Neural cell (in vitro differentiated cells): ENCODE measurements around the gene SRSF12. TPM values are rescaled to one million over a fixed set of nuclear protein-coding genes. Genes with fewer than 3 reads are reported as not detected.

ENCODE experiments used
- H2AFZ ChIP-seq: fragments of 200-600, 300-800 bp; sonication (generic), shearing (Covaris generic); 2 replicates; pipeline ENCODE4 v1.6.0; 2014; ENCODE audit warnings: low read depth, mild to moderate bottlenecking, antibody characterized with exemption, low read length, moderate library complexity
- H3F3A ChIP-seq: fragments of 200-600 bp; shearing (Covaris generic); 2 replicates; pipeline ENCODE4 v1.6.1; 2016; ENCODE audit warnings: mild to moderate bottlenecking, moderate library complexity, mixed read lengths, antibody characterized with exemption, low read length; ENCODE audit not compliant: insufficient read depth, poor library complexity, severe bottlenecking
- H3K27ac ChIP-seq: fragments of 200-600, 300-800 bp; sonication (generic), shearing (Covaris generic); 2 replicates; pipeline ENCODE4 v1.5.1; 2014; ENCODE audit warnings: mild to moderate bottlenecking, low read length, moderate library complexity
- H3K27me3 ChIP-seq: fragments of 300-800, 200-600 bp; sonication (generic), shearing (Covaris generic); 2 replicates; pipeline ENCODE4 v1.6.0; 2014; ENCODE audit warnings: mild to moderate bottlenecking, low read depth, low read length, moderate library complexity; ENCODE audit not compliant: insufficient read depth
- H3K36me3 ChIP-seq: fragments of 300-800, 200-600 bp; sonication (generic), shearing (Covaris generic); 2 replicates; pipeline ENCODE4 v1.5.1; 2014; ENCODE audit warnings: mild to moderate bottlenecking, antibody characterized with exemption, low read length, moderate library complexity; ENCODE audit not compliant: insufficient read depth
- H3K4me2 ChIP-seq: fragments of 300-800, 200-600 bp; sonication (generic), shearing (Covaris generic); 2 replicates; pipeline ENCODE4 v1.6.0; 2014; ENCODE audit warnings: mild to moderate bottlenecking, low read length
- H3K4me3 ChIP-seq: fragments of 300-800, 200-600 bp; sonication (generic), shearing (Covaris generic); 2 replicates; pipeline ENCODE4 v1.5.1; 2014; ENCODE audit warnings: mild to moderate bottlenecking, low read length, moderate library complexity
- H3K79me2 ChIP-seq: fragments of 200-600 bp; shearing (Covaris generic); replicated peaks from 2 replicates; pipeline ENCODE4 v1.6.0; 2014; ENCODE audit warnings: mild to moderate bottlenecking, low read length, moderate library complexity; ENCODE audit not compliant: insufficient read depth
- H3K9ac ChIP-seq: fragments of 300-800, 200-600 bp; sonication (generic), shearing (Covaris generic); 2 replicates; pipeline ENCODE4 v1.6.1; 2016; ENCODE audit warnings: mild to moderate bottlenecking, low read length, mixed read lengths
- H3K9me2 ChIP-seq: fragments of 200-600 bp; shearing (Covaris generic); 2 replicates; pipeline ENCODE4 v1.6.1; 2016; ENCODE audit warnings: mild to moderate bottlenecking, low read length, mixed read lengths; ENCODE audit not compliant: insufficient read depth
- H3K9me3 ChIP-seq: fragments of 200-600, 300-800 bp; sonication (generic), shearing (Covaris generic); 2 replicates; pipeline ENCODE4 v1.6.1; 2016; ENCODE audit warnings: mild to moderate bottlenecking, mixed run types, low read length, moderate library complexity, mixed read lengths
- H4K20me1 ChIP-seq: fragments of 200-600 bp; shearing (Covaris generic); 2 replicates; pipeline ENCODE4 v1.6.1; 2016; ENCODE audit warnings: mild to moderate bottlenecking, mixed run types; ENCODE audit not compliant: insufficient read depth
- EP300 ChIP-seq: fragments of 450-650 bp; conservative IDR thresholded peaks from 2 replicates; pipeline ENCODE4 v1.6.1; 2014; ENCODE audit warnings: antibody characterized with exemption, mild to moderate bottlenecking, moderate library complexity; ENCODE audit not compliant: poor library complexity, severe bottlenecking
- EZH2 ChIP-seq: fragments of 200-600, 300-800 bp; shearing (Covaris generic), sonication (generic); IDR thresholded peaks from 2 replicates; pipeline ENCODE4 v1.6.1; 2014; ENCODE audit warnings: antibody characterized with exemption, low read length, borderline replicate concordance, mild to moderate bottlenecking; ENCODE audit not compliant: insufficient read depth, poor library complexity, severe bottlenecking
- MXI1 ChIP-seq: fragments of 450-650 bp; conservative IDR thresholded peaks from 2 replicates; pipeline ENCODE4 v1.6.1; 2014; ENCODE audit warnings: antibody characterized with exemption, mild to moderate bottlenecking; ENCODE audit not compliant: poor library complexity, severe bottlenecking
- POLR2AphosphoS5 ChIP-seq: IDR thresholded peaks from 2 replicates; pipeline ENCODE4 v1.6.1; 2012
- RAD21 ChIP-seq: fragments of 450-650 bp; conservative IDR thresholded peaks from 2 replicates; pipeline ENCODE4 v1.6.1; 2014; ENCODE audit warnings: antibody characterized with exemption, mild to moderate bottlenecking, moderate library complexity
- SMC3 ChIP-seq: fragments of 450-650 bp; conservative IDR thresholded peaks from 2 replicates; pipeline ENCODE4 v1.6.1; 2014; ENCODE audit warnings: antibody characterized with exemption, mild to moderate bottlenecking, moderate library complexity; ENCODE audit not compliant: poor library complexity
- TAF1 ChIP-seq: IDR thresholded peaks from 2 replicates; pipeline ENCODE4 v1.6.1; 2012; ENCODE audit warnings: low read depth
- polyA plus RNA-seq: library from polyadenylated mRNA; depleted of rRNA; stranded (reverse); fragments of >200 nt; gene quantifications from 2 replicates; pipeline ENCODE4 v1.2.3, GENCODE V29; 2014
- TF ChIP-seq, protein P1 (sequence below): IDR thresholded peaks from 2 replicates; pipeline ENCODE4 v1.6.1; 2012; ENCODE audit warnings: borderline replicate concordance
- TF ChIP-seq, protein P2 (sequence below): fragments of 450-650 bp; IDR thresholded peaks from 2 replicates; pipeline ENCODE4 v1.5.1; 2014; ENCODE audit warnings: antibody characterized with exemption, mild to moderate bottlenecking, moderate library complexity; ENCODE audit not compliant: poor library complexity, severe bottlenecking

Gene SRSF12
- polyA plus RNA-seq, 1 donor from 2014 or later = 44.0 TPM

DNA sequence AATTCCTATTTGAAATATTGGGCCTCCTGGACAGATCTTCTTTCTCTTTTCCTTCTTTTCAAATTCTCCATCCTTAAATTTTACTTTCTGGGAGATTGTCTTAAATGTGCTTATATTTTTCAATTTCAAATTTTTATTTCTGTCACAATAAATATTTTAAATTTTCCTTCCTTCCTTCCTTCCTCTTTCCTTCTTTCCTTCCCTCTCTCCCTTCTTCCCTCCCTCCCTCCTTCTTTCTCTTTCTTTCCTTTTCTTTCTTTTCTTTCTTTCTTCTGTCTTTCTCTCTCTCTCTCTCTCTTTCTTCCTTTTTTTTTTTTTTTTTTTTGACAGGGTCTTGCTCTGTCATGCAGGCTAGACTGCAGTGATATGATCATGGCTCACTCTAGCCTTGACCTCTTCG, 54.0 kb downstream of the SRSF12 start:
- Histone ChIP-seq H3K27ac (no peak overlapping the region), H3F3A (no peaks in the 10 kb centered on the region), H3K4me3 (no peak overlapping the region), H3K36me3 (no peaks in the 10 kb centered on the region), H3K27me3 (no peaks in the 10 kb centered on the region), H3K9ac (no peak overlapping the region), H4K20me1 (no peaks in the 10 kb centered on the region), H3K9me2 (no peaks in the 10 kb centered on the region), H3K9me3 (no peaks in the 10 kb centered on the region), H2AFZ (no peak overlapping the region), H3K4me2 (no peak overlapping the region), H3K79me2 (no peaks in the 10 kb centered on the region)
- TF ChIP-seq SMC3 (no peak), POLR2AphosphoS5 (no peak), EZH2 (no peak), EP300 (no peak), RAD21 (no peak), TAF1 (no peak)
- TF ChIP-seq, protein P1, sequence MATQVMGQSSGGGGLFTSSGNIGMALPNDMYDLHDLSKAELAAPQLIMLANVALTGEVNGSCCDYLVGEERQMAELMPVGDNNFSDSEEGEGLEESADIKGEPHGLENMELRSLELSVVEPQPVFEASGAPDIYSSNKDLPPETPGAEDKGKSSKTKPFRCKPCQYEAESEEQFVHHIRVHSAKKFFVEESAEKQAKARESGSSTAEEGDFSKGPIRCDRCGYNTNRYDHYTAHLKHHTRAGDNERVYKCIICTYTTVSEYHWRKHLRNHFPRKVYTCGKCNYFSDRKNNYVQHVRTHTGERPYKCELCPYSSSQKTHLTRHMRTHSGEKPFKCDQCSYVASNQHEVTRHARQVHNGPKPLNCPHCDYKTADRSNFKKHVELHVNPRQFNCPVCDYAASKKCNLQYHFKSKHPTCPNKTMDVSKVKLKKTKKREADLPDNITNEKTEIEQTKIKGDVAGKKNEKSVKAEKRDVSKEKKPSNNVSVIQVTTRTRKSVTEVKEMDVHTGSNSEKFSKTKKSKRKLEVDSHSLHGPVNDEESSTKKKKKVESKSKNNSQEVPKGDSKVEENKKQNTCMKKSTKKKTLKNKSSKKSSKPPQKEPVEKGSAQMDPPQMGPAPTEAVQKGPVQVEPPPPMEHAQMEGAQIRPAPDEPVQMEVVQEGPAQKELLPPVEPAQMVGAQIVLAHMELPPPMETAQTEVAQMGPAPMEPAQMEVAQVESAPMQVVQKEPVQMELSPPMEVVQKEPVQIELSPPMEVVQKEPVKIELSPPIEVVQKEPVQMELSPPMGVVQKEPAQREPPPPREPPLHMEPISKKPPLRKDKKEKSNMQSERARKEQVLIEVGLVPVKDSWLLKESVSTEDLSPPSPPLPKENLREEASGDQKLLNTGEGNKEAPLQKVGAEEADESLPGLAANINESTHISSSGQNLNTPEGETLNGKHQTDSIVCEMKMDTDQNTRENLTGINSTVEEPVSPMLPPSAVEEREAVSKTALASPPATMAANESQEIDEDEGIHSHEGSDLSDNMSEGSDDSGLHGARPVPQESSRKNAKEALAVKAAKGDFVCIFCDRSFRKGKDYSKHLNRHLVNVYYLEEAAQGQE = no peak

DNA sequence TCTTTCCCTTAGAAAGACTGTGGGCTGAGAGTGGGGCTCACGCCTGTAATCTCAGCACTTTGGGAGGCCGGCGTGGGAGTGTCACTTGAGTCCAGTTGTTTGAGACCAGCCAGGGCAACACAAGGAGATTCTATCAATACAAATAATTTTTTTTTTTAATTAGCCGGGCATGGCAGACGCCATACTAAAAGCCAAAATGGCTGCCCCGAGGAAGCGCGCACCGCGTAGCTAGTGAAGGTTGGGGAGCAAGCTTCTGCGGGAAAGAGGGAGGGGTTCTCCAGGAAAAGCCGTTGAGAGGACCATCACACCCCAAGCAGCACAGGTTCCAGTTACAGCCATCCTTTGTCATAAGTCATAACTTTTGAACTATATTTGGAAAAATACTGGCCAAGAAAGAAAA, 58.6 kb downstream of the SRSF12 start:
- Histone ChIP-seq H3K9me2 (no peaks in the 10 kb centered on the region), H3K36me3 (no peaks in the 10 kb centered on the region), H3K79me2 (no peaks in the 10 kb centered on the region), H3K9ac (no peak overlapping the region), H4K20me1 (no peaks in the 10 kb centered on the region), H3K4me3 (no peak overlapping the region), H2AFZ (no peak overlapping the region), H3K4me2 (no peak overlapping the region), H3K9me3 (no peaks in the 10 kb centered on the region), H3F3A (no peaks in the 10 kb centered on the region), H3K27me3 (no peaks in the 10 kb centered on the region), H3K27ac (no peak overlapping the region)
- TF ChIP-seq RAD21 (no peak), MXI1 (no peak), EP300 (no peak), POLR2AphosphoS5 (no peak), TAF1 (no peak), SMC3 (no peak), EZH2 (no peak)
- TF ChIP-seq, protein P1 = no peak
- TF ChIP-seq, protein P2, sequence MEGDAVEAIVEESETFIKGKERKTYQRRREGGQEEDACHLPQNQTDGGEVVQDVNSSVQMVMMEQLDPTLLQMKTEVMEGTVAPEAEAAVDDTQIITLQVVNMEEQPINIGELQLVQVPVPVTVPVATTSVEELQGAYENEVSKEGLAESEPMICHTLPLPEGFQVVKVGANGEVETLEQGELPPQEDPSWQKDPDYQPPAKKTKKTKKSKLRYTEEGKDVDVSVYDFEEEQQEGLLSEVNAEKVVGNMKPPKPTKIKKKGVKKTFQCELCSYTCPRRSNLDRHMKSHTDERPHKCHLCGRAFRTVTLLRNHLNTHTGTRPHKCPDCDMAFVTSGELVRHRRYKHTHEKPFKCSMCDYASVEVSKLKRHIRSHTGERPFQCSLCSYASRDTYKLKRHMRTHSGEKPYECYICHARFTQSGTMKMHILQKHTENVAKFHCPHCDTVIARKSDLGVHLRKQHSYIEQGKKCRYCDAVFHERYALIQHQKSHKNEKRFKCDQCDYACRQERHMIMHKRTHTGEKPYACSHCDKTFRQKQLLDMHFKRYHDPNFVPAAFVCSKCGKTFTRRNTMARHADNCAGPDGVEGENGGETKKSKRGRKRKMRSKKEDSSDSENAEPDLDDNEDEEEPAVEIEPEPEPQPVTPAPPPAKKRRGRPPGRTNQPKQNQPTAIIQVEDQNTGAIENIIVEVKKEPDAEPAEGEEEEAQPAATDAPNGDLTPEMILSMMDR = no peak
